GM23338 (cell line): ENCODE measurements around the gene F7.

Source experiments
- CREB1 ChIP-seq: fragments of 250-450 bp; sonication (Bioruptor Pico); IDR thresholded peaks from 2 replicates; pipeline ENCODE4 v1.5.0; 2020; ENCODE audit warnings: low read depth, mild to moderate bottlenecking, moderate library complexity
- CTCF ChIP-seq, 2 experiments: fragments of 200-600 bp in 1 of 2; sonication (generic) in 1 of 2; conservative IDR thresholded peaks; 2 replicates each; pipeline versions ENCODE4 v1.5.1 to v1.6.1; 2016 to 2017; ENCODE audit warnings: antibody characterized with exemption in 2 of 2, low read depth in 2 of 2, mild to moderate bottlenecking in 2 of 2, moderate library complexity in 1 of 2
- EZH2 ChIP-seq: fragments of 200-600 bp; sonication (generic); IDR thresholded peaks from one replicate; pipeline ENCODE4 v1.8.0; 2017; ENCODE audit warnings: antibody characterized with exemption, mild to moderate bottlenecking, low read depth; ENCODE audit not compliant: unreplicated experiment
- EZH2phosphoT487 ChIP-seq: fragments of 200-600 bp; sonication (generic); IDR thresholded peaks from one replicate; pipeline ENCODE4 v1.8.1; 2018; ENCODE audit warnings: antibody characterized with exemption; ENCODE audit not compliant: unreplicated experiment
- JUNB ChIP-seq: IDR thresholded peaks from one replicate; pipeline ENCODE4 v1.6.1; 2016; ENCODE audit warnings: antibody characterized with exemption; ENCODE audit not compliant: unreplicated experiment
- NANOG ChIP-seq: IDR thresholded peaks from 2 replicates; pipeline ENCODE4 v1.6.1; 2016; ENCODE audit warnings: antibody characterized with exemption, borderline replicate concordance
- POLR2AphosphoS5 ChIP-seq: IDR thresholded peaks from 2 replicates; pipeline ENCODE4 v1.6.1; 2016; ENCODE audit warnings: antibody characterized with exemption, low read depth
- REST ChIP-seq: IDR thresholded peaks from one replicate; pipeline ENCODE4 v1.6.1; 2018; ENCODE audit warnings: antibody characterized with exemption; ENCODE audit not compliant: unreplicated experiment
- STAT1 ChIP-seq: IDR thresholded peaks from one replicate; pipeline ENCODE4 v1.6.1; 2016; ENCODE audit warnings: antibody characterized with exemption; ENCODE audit not compliant: unreplicated experiment
- ZNF331 ChIP-seq: fragments of 250-450 bp; sonication (Bioruptor Pico); IDR thresholded peaks from 2 replicates; pipeline ENCODE4 v1.5.0; 2020; ENCODE audit warnings: low read depth, mild to moderate bottlenecking, moderate library complexity

GRCh38 chr13:113092776-113093579 lies 12.6 kb upstream of the F7 start:
- TF ChIP-seq CTCF (conservative IDR thresholded peaks at IDR 0.05; ENCODE audit: low read depth in 2 of 2) (no peak), STAT1 (no peak), REST (no peak), EZH2 (no peak), EZH2phosphoT487 (no peak), POLR2AphosphoS5 (no peak), JUNB (no peak), CREB1 (CRISPR knock-in tag) (no peak), ZNF331 (CRISPR knock-in tag) (no peak), NANOG (no peak)
